Measurements from ENCODE around the gene ARHGAP10. TPM values are rescaled to one million over a fixed set of nuclear protein-coding genes. Genes with fewer than 3 reads are reported as not detected.

Gene ARHGAP10
- total RNA-seq, 4 donors from 2014 or later, result 131 to 217 (median 206) TPM

DNA sequence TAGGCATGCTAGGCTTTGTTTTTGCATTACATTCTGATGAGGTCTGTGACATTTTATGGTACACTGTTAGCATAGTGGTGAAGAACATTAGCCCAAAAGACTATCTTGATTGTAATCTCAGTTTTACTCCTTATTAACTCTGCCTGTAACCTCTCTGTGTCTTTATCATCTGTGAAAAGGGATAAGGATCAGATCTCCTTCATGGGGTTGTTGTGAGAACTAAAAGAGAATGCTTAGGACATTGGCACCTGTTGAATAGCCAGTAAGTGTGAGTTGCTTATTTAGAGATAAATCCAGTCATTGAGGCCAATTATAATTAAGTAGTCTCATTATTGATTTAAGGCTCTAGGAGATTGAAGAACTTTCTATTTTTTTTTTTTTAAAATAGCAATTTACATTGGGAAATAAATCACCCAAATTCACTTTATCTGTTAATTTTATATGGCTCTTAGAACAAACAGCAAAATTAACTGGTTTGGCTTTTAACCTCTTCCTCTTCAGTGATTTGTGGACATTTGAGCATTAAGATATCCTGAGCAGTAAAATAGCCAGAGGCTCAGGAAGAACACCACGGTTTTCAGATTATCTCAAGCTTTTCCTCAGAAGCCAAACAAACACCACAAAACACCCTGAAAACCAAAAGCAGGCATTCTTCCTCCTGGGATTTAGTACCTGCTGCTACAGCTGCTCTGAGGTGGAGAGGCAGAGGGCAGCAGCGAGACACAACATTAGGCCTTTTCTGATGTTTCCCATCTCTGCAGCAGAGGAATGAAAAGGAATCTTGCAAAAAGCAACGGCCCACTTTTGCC lies 192.9 kb downstream of the ARHGAP10 start:
- 36 to 41% methylated on average over 3 of the region's 3 CpGs for WGBS, 2 donors
- Histone ChIP-seq H3K9me3 (no peaks in the 10 kb centered on the region), H3K4me1 (peaks cover 0 to 4% (median 0%) of the 10 kb centered on the region in 4 donors)

DNA sequence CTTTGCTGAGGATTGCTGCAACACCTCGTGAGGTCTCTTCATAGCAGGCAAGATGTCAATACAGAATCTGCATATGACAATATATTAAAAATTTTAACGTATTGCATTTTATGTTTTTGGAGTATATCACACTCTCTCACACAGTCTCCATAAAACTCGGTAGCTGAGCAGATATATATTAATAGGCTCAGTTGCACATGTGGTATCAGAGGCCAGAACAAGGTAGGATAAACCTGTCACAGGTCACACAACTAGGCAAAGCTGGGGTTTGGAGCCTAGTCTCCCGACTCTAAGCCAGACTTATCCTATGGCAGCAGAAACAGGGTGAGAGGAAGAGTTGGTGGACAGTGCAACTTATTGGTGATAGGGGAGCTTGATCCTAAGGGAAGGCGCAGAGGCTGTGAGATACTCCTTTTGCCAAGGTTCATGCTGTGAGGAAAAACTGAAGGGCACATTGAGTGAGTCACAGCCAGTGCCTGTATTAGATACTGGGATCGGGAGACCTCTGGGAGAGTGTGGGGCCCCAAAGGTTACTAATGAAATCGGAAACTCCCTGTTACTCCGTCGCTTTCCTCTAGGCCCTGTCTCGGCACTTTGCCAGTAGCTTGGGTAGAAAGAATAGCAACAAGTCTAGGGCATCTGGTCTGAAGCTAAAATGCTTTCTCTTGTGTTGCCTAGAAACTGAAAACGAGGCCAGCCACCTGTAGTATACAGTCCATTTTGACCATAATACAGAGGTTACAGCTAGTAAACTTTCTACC lies 195.7 kb downstream of the ARHGAP10 start:
- Histone ChIP-seq H3K4me1 (peaks cover 0 to 4% (median 0%) of the 10 kb centered on the region in 4 donors), H3K27ac (no peak overlapping the region), H3K9me3 (no peaks in the 10 kb centered on the region), H3K27me3 (no peaks in the 10 kb centered on the region), H3K36me3 (peaks cover 0 to 26% (median 0%) of the 10 kb centered on the region in 3 donors), H3K4me3 (no peak overlapping the region)
- WGBS, 2 donors, result 80 to 82% methylated on average over 11 of the region's 11 CpGs
- no peak for DNase-seq (ENCODE audit: low spot score in 2 of 2)
- TF ChIP-seq, protein P1, sequence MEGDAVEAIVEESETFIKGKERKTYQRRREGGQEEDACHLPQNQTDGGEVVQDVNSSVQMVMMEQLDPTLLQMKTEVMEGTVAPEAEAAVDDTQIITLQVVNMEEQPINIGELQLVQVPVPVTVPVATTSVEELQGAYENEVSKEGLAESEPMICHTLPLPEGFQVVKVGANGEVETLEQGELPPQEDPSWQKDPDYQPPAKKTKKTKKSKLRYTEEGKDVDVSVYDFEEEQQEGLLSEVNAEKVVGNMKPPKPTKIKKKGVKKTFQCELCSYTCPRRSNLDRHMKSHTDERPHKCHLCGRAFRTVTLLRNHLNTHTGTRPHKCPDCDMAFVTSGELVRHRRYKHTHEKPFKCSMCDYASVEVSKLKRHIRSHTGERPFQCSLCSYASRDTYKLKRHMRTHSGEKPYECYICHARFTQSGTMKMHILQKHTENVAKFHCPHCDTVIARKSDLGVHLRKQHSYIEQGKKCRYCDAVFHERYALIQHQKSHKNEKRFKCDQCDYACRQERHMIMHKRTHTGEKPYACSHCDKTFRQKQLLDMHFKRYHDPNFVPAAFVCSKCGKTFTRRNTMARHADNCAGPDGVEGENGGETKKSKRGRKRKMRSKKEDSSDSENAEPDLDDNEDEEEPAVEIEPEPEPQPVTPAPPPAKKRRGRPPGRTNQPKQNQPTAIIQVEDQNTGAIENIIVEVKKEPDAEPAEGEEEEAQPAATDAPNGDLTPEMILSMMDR (IDR thresholded peaks at IDR 0.05), result no peak
- no peak for TF ChIP-seq POLR2A (IDR thresholded peaks at IDR 0.05)
- TF ChIP-seq EP300 (IDR thresholded peaks at IDR 0.05), result no peak

More for the DNA sequence above, 192.9 kb downstream of the ARHGAP10 start:
- Histone ChIP-seq H3K4me3 (no peak overlapping the region), H3K36me3 (peaks cover 0 to 26% (median 0%) of the 10 kb centered on the region in 3 donors), H3K27me3 (no peaks in the 10 kb centered on the region), H3K27ac (no peak overlapping the region)
- TF ChIP-seq EP300 (IDR thresholded peaks at IDR 0.05), result no peak
- TF ChIP-seq, protein P1 (IDR thresholded peaks at IDR 0.05), result peak in 2 of 5 experiments; percentile 15 to 23
- no peak for DNase-seq (ENCODE audit: low spot score in 2 of 2)

DNA sequence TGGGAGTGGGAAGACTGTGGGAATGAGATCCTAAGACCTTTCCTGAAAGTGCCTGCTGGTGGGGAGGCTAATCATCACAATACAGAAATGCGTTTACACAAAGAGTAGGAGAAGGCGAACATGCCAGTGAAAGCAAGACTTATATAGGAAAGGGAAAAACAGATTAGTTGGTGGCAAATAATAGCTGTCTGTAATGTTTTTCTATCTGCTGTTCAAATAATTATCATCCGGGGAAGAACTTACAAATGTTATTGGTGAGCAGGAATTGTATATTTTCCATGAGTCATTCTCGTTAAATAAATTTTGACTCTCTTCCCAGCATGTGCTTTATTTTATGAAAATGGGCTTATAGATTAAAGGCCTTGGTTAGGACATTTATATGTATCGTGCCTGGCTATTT lies 196.5 kb downstream of the ARHGAP10 start:
- Histone ChIP-seq H3K9me3 (no peaks in the 10 kb centered on the region), H3K27ac (no peak overlapping the region), H3K4me1 (peaks cover 0 to 4% (median 0%) of the 10 kb centered on the region in 4 donors), H3K4me3 (no peak overlapping the region), H3K27me3 (no peaks in the 10 kb centered on the region), H3K36me3 (peaks cover 0 to 29% (median 0%) of the 10 kb centered on the region in 3 donors)
- no peak for DNase-seq (ENCODE audit: low spot score in 2 of 2)
- 51 to 52% methylated on average over 5 of the region's 5 CpGs for WGBS, 2 donors
- TF ChIP-seq, protein P1 (IDR thresholded peaks at IDR 0.05), result no peak
- TF ChIP-seq EP300 (IDR thresholded peaks at IDR 0.05), result no peak

DNA sequence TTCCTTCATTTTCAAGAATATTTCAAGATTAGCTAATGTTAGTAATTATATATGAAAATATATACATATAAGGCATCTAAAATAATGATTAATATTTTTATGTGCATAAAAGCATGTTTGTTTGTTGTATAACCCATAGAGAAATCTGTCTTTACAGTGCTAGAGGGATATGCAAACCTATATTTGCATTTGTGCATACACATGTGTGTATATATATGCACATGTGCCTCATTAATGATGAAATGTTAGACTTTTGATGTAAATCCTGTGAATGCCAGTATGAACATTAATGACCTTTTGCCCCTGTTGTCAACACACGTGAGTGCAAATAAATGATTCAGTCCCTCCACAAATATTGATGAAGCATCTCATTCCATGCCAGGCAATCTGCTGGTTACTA lies 197.9 kb downstream of the ARHGAP10 start:
- H3K9me3 ChIP-seq, result no peaks in the 10 kb centered on the region
- no peak overlapping the region for H3K4me3 ChIP-seq
- no peak for DNase-seq (ENCODE audit: low spot score in 2 of 2)
- H3K4me1 ChIP-seq, result peaks cover 0 to 4% (median 0%) of the 10 kb centered on the region in 4 donors
- H3K27me3 ChIP-seq, result no peaks in the 10 kb centered on the region
- no peak overlapping the region for H3K27ac ChIP-seq
- H3K36me3 ChIP-seq, result peaks cover 0 to 32% (median 0%) of the 10 kb centered on the region in 3 donors
- 60 to 71% methylated on average over 1 of the region's 1 CpG for WGBS, 2 donors
- no peak for TF ChIP-seq POLR2A (IDR thresholded peaks at IDR 0.05)
- TF ChIP-seq EP300 (IDR thresholded peaks at IDR 0.05), result no peak
- TF ChIP-seq, protein P1 (IDR thresholded peaks at IDR 0.05), result no peak

DNA sequence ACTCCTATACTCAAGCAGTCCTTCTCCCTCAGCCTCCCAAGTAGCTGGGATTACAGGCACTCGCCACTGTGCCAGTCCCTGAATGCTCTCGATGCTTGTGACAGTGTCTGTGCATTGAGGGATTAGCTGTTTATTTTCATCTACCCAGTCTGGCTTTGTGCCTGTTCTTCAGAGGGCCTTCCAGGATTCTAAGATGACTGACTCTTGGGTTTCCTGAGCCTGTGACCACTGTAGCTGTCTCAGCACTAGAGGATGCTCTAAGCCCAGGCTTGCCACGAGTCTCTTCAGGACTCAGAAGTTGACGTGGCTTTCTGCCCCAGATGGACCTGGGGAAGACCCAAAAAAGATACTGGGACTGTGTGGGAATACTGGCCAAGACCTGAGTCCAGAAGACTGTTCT lies 201.4 kb downstream of the ARHGAP10 start:
- Histone ChIP-seq H3K27me3 (no peaks in the 10 kb centered on the region), H3K4me1 (no peaks in the 10 kb centered on the region), H3K9me3 (no peaks in the 10 kb centered on the region), H3K36me3 (peaks cover 0 to 47% (median 0%) of the 10 kb centered on the region in 3 donors), H3K4me3 (no peak overlapping the region), H3K27ac (no peak overlapping the region)
- 72 to 76% methylated on average over 4 of the region's 4 CpGs for WGBS, 2 donors
- DNase-seq (ENCODE audit: low spot score in 2 of 2), result no peak
- TF ChIP-seq EP300 (IDR thresholded peaks at IDR 0.05) (no peak), POLR2A (IDR thresholded peaks at IDR 0.05) (no peak)
- TF ChIP-seq, protein P1 (IDR thresholded peaks at IDR 0.05), result no peak
